Stimulated activated CD4-positive, alpha-beta T cell treated with anti-CD3 and anti-CD28 coated beads, Interleukin-4, amount 100 ng/mL, for 4 hours (primary cell): ENCODE data around the gene GKAP1.
"Not testable (repeated sequence)": the region's sequence is repeated elsewhere in the genome, so short reads cannot be mapped to it uniquely, and the experiment has no call there.

Source experiments
- DNase-seq, 2 experiments: peaks; one replicate each; pipeline ENCODE4 v3.0.0-alpha.2; 2020

The GKAP1 gene

DNA sequence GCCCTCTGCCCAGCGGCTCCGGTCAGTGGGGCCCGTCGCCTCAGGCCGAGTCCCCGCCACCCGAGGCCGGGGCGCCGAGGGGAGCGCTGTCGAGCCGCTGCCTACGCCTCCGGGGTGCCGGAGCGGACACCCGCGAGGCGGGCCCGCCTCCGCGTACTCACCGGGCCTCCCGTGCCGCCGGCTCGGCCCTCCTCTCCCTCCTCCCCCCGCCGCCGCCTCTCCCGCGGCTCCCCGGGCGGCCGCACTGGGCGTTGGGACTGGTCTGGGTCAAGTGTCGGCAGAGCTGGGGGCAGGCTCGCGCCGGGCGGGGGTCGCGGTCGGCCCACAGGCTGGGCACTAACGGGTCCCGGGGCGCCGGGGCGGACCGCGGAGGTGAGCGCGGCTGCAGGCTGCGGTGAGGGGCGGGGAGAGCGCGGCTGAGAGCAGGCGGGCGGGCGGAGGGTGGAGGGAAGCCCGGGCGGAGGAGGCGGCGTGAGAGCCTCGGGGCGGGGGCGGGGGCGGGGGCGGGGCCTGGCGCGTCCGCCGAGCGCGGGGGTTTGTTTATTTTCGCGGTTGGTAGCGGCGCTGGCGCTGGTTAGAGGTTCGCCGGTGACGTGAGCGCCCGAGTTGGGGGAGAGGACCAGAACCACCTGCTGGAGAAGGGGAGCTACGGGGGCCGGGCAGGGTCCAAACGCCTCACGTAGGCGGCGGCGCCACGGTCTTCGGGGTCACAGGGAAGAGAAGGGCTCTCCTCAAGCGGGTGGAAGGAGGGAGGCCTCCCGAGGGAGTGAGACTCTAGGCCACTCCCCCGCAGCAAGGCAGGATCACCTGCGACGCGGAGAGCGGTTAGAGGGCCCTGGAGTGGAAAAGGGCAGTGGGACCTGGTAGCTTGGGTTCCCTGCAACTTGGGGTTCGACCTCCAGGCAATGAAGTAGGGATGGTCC, at the start of gene GKAP1:
TSS of gene GKAP1 (minus strand) at position 414 of the 923 bp plus-strand sequence. CDS start 11,252 bp downstream, outside the sequence.
- DNase-seq = peak; percentile 65 to 79

GRCh38 chr9:83849895-83850294, 32.3 kb upstream of the GKAP1 start:
- DNase-seq = not testable (repeated sequence)

DNA sequence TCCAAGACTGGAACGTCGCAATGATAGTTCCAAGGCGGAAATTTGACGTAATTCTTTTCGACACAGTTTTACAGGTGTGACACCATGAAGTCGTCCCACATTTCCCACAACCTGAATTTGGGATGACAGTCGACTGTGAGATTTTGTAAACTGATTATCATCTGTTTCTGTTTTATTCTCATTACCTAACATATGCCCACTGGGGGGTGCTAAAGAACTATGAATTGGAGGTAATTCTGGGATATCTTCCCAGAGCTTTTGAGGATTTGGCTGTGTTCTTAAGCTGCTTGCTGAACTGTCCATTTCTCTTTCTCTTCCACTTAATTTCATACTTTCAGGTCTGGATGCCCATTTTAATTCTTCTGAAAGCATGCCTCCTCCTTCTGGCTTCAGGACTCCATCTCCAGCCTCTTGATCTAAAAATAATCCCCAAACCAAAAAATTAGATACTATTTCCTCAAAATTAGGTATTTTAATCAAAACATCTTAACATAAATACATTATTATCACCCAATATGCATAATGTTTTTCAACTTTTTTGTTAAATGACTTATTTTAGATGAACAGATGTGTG, 19.6 kb upstream of the GKAP1 start:
- not testable (repeated sequence) for DNase-seq

GRCh38 chr9:83830426-83831071, 13.0 kb upstream of the GKAP1 start:
- DNase-seq = not testable (repeated sequence)

GRCh38 chr9:83824986-83825623, 7.5 kb upstream of the GKAP1 start:
- DNase-seq = not testable (repeated sequence)

GRCh38 chr9:83817011-83817355, 586 bp downstream of the GKAP1 start:
- peak in 1 of 2 experiments; percentile 27 for DNase-seq

DNA sequence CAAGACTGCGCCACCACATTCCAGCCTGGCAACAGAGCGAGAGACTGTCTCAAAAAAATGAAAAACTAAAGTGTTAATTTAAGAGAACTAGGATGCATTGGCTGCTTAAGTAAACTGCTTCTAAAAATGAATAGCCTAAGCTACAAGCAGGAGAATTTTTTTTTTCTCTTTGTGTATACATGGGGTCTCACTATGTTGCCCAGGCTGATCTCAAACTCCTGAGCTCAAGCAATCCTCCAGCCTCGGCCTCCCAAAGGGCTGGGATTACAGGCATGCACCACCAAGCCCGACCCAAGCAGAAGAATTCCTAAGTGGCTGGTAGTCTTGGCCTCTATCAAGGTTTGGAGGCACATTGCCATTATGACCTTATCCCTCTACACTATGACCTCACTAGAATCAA, 2.4 kb downstream of the GKAP1 start:
- not testable (repeated sequence) for DNase-seq

GRCh38 chr9:83809213-83809612, 8.4 kb downstream of the GKAP1 start:
- DNase-seq = not testable (repeated sequence)

DNA sequence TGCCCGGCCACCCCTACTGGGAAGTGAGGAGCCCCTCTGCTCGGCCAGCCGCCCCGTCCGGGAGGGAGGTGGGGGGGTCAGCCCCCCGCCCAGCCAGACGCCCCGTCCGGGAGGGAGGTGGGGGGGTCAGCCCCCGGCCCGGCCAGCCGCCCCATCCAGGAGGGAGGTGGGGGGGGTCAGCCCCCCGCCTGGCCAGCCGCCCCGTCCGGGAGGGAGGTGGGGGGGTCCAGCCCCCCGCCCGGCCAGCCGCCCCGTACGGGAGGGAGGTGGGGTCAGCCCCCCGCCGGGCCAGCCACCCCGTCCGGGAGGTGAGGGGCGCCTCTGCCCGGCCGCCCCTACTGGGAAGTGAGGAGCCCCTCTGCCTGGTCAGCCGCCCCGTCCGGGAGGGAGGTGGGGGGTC, 13.1 kb downstream of the GKAP1 start:
- not testable (repeated sequence) for DNase-seq

DNA sequence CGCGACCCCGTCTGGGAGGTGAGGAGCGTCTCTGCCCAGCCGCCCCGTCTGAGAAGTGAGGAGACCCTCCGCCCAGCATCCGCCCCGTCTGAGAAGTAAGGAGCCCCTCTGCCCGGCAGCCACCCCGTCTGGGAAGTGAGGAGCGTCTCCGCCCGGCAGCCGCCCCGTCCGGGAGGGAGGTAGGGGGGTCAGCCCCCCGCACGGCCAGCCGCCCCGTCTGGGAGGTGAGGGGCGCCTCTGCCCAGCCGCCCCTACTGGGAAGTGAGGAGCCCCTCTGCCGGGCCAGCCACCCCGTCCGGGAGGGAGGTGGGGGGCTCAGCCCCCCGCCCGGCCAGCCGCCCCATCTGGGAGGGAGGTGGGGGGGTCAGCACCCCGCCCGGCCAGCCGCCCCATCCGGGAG, 13.6 kb downstream of the GKAP1 start:
- not testable (repeated sequence) for DNase-seq

GRCh38 chr9:83800236-83801033, 17.1 kb downstream of the GKAP1 start:
- DNase-seq = no peak

GRCh38 chr9:83794051-83794450, 23.5 kb downstream of the GKAP1 start:
- no peak for DNase-seq

GRCh38 chr9:83792746-83793145, 24.8 kb downstream of the GKAP1 start:
- no peak for DNase-seq

DNA sequence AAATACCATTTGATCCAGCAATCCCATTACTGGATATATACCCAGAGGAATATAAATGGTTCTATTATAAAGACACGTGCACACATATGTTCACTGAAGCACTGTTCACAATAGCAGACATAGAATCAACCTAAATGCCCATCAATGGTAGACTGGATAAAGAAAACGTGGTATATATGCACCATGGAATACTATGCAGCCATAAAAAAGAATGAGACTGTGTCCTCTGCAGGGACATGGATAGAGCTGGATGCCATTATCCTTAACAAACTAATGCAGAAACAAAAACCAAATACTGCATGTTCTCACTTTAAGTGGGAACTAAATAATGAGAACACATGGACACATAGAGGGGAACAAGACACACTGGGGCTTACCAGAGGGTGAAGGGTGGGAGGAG, 39.4 kb downstream of the GKAP1 start:
- DNase-seq = no peak

- no peak for DNase-seq
These were observed 41.6 kb downstream of the GKAP1 start for GRCh38 chr9:83775932-83776331.

DNA sequence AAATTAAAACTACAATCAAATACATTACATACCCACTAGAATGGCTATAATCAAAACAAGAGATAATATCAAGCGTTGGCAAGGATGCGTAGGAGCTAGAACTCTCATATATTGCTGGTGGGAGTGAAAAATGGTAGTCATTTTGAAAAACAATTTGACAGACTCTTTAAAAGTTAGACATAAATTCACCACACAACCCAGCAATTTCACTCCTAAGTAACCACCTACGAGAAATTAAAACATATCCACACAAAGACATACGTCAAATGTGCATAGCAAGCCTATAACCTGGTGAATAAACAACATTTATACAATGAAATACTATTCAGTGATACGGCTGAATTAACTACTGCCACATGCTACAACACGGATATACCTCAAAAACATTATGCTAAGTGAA, 44.7 kb downstream of the GKAP1 start:
- DNase-seq = no peak

DNA sequence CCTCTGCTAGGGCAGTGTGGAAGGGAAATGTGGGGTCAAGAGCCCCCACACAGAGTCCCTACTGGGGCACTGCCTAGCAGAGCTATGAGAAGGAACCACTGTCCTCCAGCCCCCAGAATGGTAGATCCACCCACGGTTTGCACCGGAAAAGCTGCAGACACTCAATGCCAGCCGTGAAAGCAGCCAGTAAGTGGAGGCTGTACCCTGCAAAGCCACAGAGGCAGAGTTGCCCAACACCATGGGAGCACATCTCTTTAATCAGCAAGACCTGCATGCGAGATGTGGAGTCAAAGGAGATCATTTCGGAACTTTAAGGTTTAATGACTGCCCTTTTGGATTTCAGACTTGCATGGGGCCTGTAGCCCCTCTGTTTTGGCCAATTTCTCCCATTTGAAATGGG, 52.2 kb downstream of the GKAP1 start:
- no peak for DNase-seq

- DNase-seq = no peak
These were observed 63.1 kb downstream of the GKAP1 start for GRCh38 chr9:83754383-83754977.

GRCh38 chr9:83749706-83750105, 67.9 kb downstream of the GKAP1 start:
- no peak for DNase-seq

GRCh38 chr9:83744206-83744605, 73.4 kb downstream of the GKAP1 start:
- DNase-seq = no peak

GRCh38 chr9:83733739-83734138, 83.8 kb downstream of the GKAP1 start:
- no peak for DNase-seq
